K562 (cell line): Measurements from ENCODE around the gene TFRC. TPM values are rescaled to one million over a fixed set of nuclear protein-coding genes. Genes with fewer than 3 reads are reported as not detected.

Experiments used
- ATAC-seq: fragments of 200-7000 bp; cut with Tn5 transposase; 3 replicates; pipeline ENCODE4 v1.9.1; 2020; ENCODE audit warnings: moderate library complexity
- BruUV-seq: library from RNA; stranded (reverse); fragments of 400-500 nt; replicated peaks from 2 replicates; lab custom pipeline; 2021; lab: Mats Ljungman, UMichigan
- CTCF ChIA-PET: fragments of 300-600 bp; formaldehyde crosslinking; extraction: SDS; loops from one replicate; lab custom pipeline; 2021; ENCODE audit warnings: low intra/inter-chr PET ratio; lab: Yijun Ruan, JAX
- POLR2A ChIA-PET: fragments of 300-600, 350-650 bp; sonication (Branson Sonifier 250); formaldehyde crosslinking; extraction: SDS; loops from one replicate; lab custom pipeline; 2021; ENCODE audit warnings: antibody characterized with exemption, inconsistent platforms; lab: Yijun Ruan, JAX
- DNase-seq, 4 experiments: peaks; one replicate each; pipeline versions ENCODE4 v3.0.0 to v3.0.0-alpha.2; 2011 to 2018; ENCODE audit warnings: low spot score in 3 of 4, mixed read lengths in 3 of 4; ENCODE audit errors: extremely low read depth in 1 of 4
- FAIRE-seq: peaks from 2 replicates; lab custom pipeline; 2011; peaks lifted over from hg19 to GRCh38; lab: Jason Lieb, UNC
- H2AFZ ChIP-seq: 2 replicates; pipeline ENCODE4 v1.6.0; 2011; ENCODE audit warnings: low read depth, low read length, control low read depth, inconsistent platforms
- H3K27ac ChIP-seq: fragments of 200-600 bp; 3 replicates; pipeline ENCODE4 v1.8.0; 2011; ENCODE audit warnings: low read depth, mild to moderate bottlenecking, control low read depth, inconsistent platforms, low read length, moderate library complexity, mixed read lengths; ENCODE audit errors: extremely low read depth
- H3K27me3 ChIP-seq, 2 experiments: fragments of 300-600 bp in 1 of 2; 2 replicates in 1 of 2; 3 replicates in 1 of 2; pipeline versions ENCODE4 v1.6.0 to v1.8.0; 2011; ENCODE audit warnings: inconsistent platforms in 2 of 2, low read length in 2 of 2, mild to moderate bottlenecking in 1 of 2, mixed read lengths in 1 of 2, moderate library complexity in 1 of 2; ENCODE audit not compliant: control insufficient read depth in 2 of 2, insufficient read depth in 2 of 2
- H3K36me3 ChIP-seq: fragments of 300-600 bp; 3 replicates; pipeline ENCODE4 v1.8.0; 2011; ENCODE audit warnings: mild to moderate bottlenecking, low read length, inconsistent platforms; ENCODE audit not compliant: control insufficient read depth, insufficient read depth
- H3K4me1 ChIP-seq, 2 experiments: fragments of 200-600 bp in 1 of 2; replicated peaks in 1 of 2; 2 replicates in 1 of 2; 3 replicates in 1 of 2; pipeline versions ENCODE4 v1.5.1 to v1.8.0; 2011; ENCODE audit warnings: inconsistent platforms in 2 of 2, low read length in 2 of 2, mild to moderate bottlenecking in 1 of 2, mixed read lengths in 1 of 2, moderate library complexity in 1 of 2; ENCODE audit not compliant: control insufficient read depth in 2 of 2, insufficient read depth in 2 of 2
- H3K4me2 ChIP-seq: 2 replicates; pipeline ENCODE4 v1.6.1; 2011; ENCODE audit warnings: low read length, control low read depth, inconsistent platforms, mixed read lengths; ENCODE audit not compliant: insufficient read depth
- H3K4me3 ChIP-seq: fragments of 200-600 bp; sonication (generic), shearing (Covaris generic); 2 replicates; pipeline ENCODE4 v1.5.1; 2016; ENCODE audit warnings: control low read depth, inconsistent platforms
- H3K79me2 ChIP-seq: fragments of 200-600 bp; 3 replicates; pipeline ENCODE4 v1.8.0; 2011; ENCODE audit warnings: low read length, inconsistent platforms; ENCODE audit not compliant: control insufficient read depth, insufficient read depth
- H3K9ac ChIP-seq, 2 experiments: 2 replicates each; pipeline versions ENCODE4 v1.6.0 to v1.6.1; 2011; ENCODE audit warnings: low read depth in 2 of 2, low read length in 2 of 2, control low read depth in 1 of 2, inconsistent platforms in 1 of 2, mild to moderate bottlenecking in 1 of 2, mixed read lengths in 1 of 2; ENCODE audit not compliant: insufficient read depth in 1 of 2
- H3K9me1 ChIP-seq: one replicate; pipeline ENCODE4 v1.6.0; 2011; ENCODE audit warnings: inconsistent platforms, mild to moderate bottlenecking, low read length, moderate library complexity; ENCODE audit not compliant: control insufficient read depth, insufficient read depth
- H3K9me3 ChIP-seq: replicated peaks from 2 replicates; pipeline ENCODE4 v1.5.1; 2011; ENCODE audit warnings: low read depth, low read length, inconsistent platforms; ENCODE audit not compliant: control insufficient read depth, insufficient read depth
- H4K20me1 ChIP-seq: replicated peaks from 2 replicates; pipeline ENCODE4 v1.6.1; 2011; ENCODE audit warnings: low read length, inconsistent platforms, mixed read lengths; ENCODE audit not compliant: control insufficient read depth, insufficient read depth
- BCL6 ChIP-seq: fragments of 250-450 bp; sonication (Bioruptor Pico); IDR thresholded peaks from 2 replicates; pipeline ENCODE4 v1.4.0; 2020
- MCM7 ChIP-seq, 2 experiments: fragments of 450-650 bp; IDR thresholded peaks; 2 replicates each; pipeline ENCODE4 v1.6.1; 2016 to 2018
- MEF2D ChIP-seq: conservative IDR thresholded peaks from 2 replicates; pipeline ENCODE4 v1.6.1; 2016; ENCODE audit warnings: low read depth, missing genetic modification characterization, missing compliant biosample characterization
- PCBP2 ChIP-seq: fragments of 200-400 bp; formaldehyde crosslinking; IDR thresholded peaks from 2 replicates; pipeline ENCODE4 v1.6.1; 2018; ENCODE audit warnings: low read length, low read depth, mild to moderate bottlenecking, moderate library complexity; ENCODE audit not compliant: poor library complexity, severe bottlenecking
- SREBF2 ChIP-seq: sonication (generic); formaldehyde crosslinking; IDR thresholded peaks from 2 replicates; pipeline ENCODE4 v1.4.0; 2020; ENCODE audit warnings: mild to moderate bottlenecking, missing genetic modification reagents
- ZNF212 ChIP-seq: fragments of 450-650 bp; formaldehyde crosslinking; IDR thresholded peaks from 2 replicates; pipeline ENCODE4 v1.4.0; 2020; ENCODE audit warnings: mild to moderate bottlenecking
- WGBS: fragments of 100-300 bp; shearing (Covaris generic); methylation state at CpG from one replicate; pipeline ENCODE4 v1.1.6; 2016; ENCODE audit warnings: low coverage, mixed read lengths; ENCODE audit not compliant: insufficient coverage; ENCODE audit errors: missing lambda C conversion rate; 5-methylcytosine and 5-hydroxymethylcytosine counted together
- in situ Hi-C: fragments of 300-500 bp; cut with MboI; formaldehyde crosslinking; loops from 4 replicates; pipeline ENCODE4 v1.15.0; 2018; ENCODE audit warnings: inconsistent platforms, mixed read lengths
- intact Hi-C: fragments of 100-400 bp; cut with micrococcal nuclease; formaldehyde crosslinking; loops from 2 replicates; pipeline ENCODE4 v1.14.2; 2022
- polyA plus RNA-seq, 8 experiments: library from polyadenylated mRNA; depleted of rRNA in 4 of 8; stranded (reverse) in 5 of 8; unstranded in 3 of 8; fragments of >200 nt; fragmentation: Nextera tagmentation in 2 of 8; fragmentation: Illumina TruSeq in 1 of 8; extraction: Ambion mirVana in 2 of 8; extraction: Trizol in 1 of 8; gene quantifications; 2 replicates each; pipeline versions ENCODE4 v1.2.1 to v1.2.3, GENCODE V29; 2011 to 2014; ENCODE audit warnings: inconsistent platforms in 1 of 8, missing spikeins in 1 of 8
- total RNA-seq, 7 experiments: library from RNA; depleted of rRNA in 6 of 7; stranded (reverse); fragments of >200 nt in 6 of 7; fragmentation: Illumina TruSeq in 2 of 7; extraction: Trizol in 2 of 7; gene quantifications; 2 replicates each; pipeline versions ENCODE4 v1.2.1 to v1.2.3, GENCODE V29; 2011 to 2021; ENCODE audit warnings: low replicate concordance in 1 of 7
- TF ChIP-seq, protein P1 (sequence below): fragments of 250-450 bp; sonication (Bioruptor Pico); IDR thresholded peaks from 2 replicates; pipeline ENCODE4 v1.9.0; 2021; ENCODE audit warnings: mild to moderate bottlenecking
- TF ChIP-seq, protein P2 (sequence below), 2 experiments: fragments of 450-650 bp; formaldehyde crosslinking in 1 of 2; IDR thresholded peaks; 2 replicates each; pipeline versions ENCODE4 v1.4.0 to v1.6.1; 2014 to 2020; ENCODE audit warnings: mild to moderate bottlenecking in 2 of 2, borderline replicate concordance in 1 of 2, low read depth in 1 of 2
- TF ChIP-seq, protein P3 (sequence below): sonication (generic); formaldehyde crosslinking; IDR thresholded peaks from 2 replicates; pipeline ENCODE4 v1.8.0; 2023; ENCODE audit warnings: missing genetic modification reagents, mild to moderate bottlenecking, borderline replicate concordance

Gene TFRC
- total and polyA plus RNA-seq, 9 of the 15 experiments (the other 6 are each of a cell fraction or from before 2014, with no cell fraction given): 149 to 679 (median 332) TPM

DNA sequence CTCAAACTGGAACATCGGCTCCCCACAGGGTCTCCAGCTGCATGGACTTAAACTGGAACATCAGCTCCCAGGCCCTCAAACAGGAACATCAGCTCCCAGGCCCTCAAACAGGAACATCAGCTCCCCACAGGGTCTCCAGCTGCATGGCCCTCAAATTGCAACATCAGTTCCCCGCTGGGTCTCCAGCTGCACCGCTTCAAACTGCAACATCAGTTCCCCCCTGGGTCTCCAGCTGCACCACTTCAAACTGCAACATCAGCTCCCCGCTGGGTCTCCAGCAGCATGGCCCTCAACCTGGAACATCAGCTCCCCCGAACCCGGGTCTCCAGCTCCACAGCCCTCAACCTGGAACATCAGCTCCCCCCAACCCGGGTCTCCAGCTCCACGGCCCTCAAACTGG, 82.0 kb downstream of the TFRC start:
- Histone ChIP-seq H3K4me1 (no peaks in the 10 kb centered on the region), H3K9ac (no peak overlapping the region), H3K4me3 (no peak overlapping the region), H4K20me1 (no peaks in the 10 kb centered on the region), H3K36me3 (no peaks in the 10 kb centered on the region), H3K9me1 (no peaks in the 10 kb centered on the region), H3K27ac (no peak overlapping the region), H3K9me3 (no peaks in the 10 kb centered on the region), H3K27me3 (peaks cover 20 to 60% of the 10 kb centered on the region in 2 experiments), H3K4me2 (no peak overlapping the region), H3K79me2 (no peaks in the 10 kb centered on the region), H2AFZ (no peak overlapping the region)
- ChIA-PET CTCF (no interaction called here), POLR2A (interaction anchor here (0.5 to 0.6 kb wide), 2 partner anchors 93 to 118 kb away, joined by 3 read pairs; no protein-coding TSS in a partner anchor)
- FAIRE-seq (no peak), ATAC-seq (no peak), DNase-seq (no peak)
- intact Hi-C loops (no loop called here), in situ Hi-C loops (no loop called here)
- no TSS peak for BruUV-seq
- 4% methylated on average over 8 of the region's 8 CpGs for WGBS
- no peak for TF ChIP-seq MEF2D (tag)
- TF ChIP-seq ZNF212 (CRISPR knock-in tag): no peak
- no peak for TF ChIP-seq PCBP2
- no peak for TF ChIP-seq BCL6 (CRISPR knock-in tag)
- no peak for TF ChIP-seq SREBF2 (CRISPR knock-in tag)
- TF ChIP-seq, protein P1, sequence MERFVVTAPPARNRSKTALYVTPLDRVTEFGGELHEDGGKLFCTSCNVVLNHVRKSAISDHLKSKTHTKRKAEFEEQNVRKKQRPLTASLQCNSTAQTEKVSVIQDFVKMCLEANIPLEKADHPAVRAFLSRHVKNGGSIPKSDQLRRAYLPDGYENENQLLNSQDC (CRISPR knock-in tag): no peak
- TF ChIP-seq, protein P2, sequence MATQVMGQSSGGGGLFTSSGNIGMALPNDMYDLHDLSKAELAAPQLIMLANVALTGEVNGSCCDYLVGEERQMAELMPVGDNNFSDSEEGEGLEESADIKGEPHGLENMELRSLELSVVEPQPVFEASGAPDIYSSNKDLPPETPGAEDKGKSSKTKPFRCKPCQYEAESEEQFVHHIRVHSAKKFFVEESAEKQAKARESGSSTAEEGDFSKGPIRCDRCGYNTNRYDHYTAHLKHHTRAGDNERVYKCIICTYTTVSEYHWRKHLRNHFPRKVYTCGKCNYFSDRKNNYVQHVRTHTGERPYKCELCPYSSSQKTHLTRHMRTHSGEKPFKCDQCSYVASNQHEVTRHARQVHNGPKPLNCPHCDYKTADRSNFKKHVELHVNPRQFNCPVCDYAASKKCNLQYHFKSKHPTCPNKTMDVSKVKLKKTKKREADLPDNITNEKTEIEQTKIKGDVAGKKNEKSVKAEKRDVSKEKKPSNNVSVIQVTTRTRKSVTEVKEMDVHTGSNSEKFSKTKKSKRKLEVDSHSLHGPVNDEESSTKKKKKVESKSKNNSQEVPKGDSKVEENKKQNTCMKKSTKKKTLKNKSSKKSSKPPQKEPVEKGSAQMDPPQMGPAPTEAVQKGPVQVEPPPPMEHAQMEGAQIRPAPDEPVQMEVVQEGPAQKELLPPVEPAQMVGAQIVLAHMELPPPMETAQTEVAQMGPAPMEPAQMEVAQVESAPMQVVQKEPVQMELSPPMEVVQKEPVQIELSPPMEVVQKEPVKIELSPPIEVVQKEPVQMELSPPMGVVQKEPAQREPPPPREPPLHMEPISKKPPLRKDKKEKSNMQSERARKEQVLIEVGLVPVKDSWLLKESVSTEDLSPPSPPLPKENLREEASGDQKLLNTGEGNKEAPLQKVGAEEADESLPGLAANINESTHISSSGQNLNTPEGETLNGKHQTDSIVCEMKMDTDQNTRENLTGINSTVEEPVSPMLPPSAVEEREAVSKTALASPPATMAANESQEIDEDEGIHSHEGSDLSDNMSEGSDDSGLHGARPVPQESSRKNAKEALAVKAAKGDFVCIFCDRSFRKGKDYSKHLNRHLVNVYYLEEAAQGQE (IDR thresholded peaks at IDR 0.05; ENCODE audit: borderline replicate concordance): no peak
- TF ChIP-seq, protein P2 (CRISPR knock-in tag; IDR thresholded peaks at IDR 0.05; ENCODE audit: low read depth): no peak
- TF ChIP-seq, protein P3, sequence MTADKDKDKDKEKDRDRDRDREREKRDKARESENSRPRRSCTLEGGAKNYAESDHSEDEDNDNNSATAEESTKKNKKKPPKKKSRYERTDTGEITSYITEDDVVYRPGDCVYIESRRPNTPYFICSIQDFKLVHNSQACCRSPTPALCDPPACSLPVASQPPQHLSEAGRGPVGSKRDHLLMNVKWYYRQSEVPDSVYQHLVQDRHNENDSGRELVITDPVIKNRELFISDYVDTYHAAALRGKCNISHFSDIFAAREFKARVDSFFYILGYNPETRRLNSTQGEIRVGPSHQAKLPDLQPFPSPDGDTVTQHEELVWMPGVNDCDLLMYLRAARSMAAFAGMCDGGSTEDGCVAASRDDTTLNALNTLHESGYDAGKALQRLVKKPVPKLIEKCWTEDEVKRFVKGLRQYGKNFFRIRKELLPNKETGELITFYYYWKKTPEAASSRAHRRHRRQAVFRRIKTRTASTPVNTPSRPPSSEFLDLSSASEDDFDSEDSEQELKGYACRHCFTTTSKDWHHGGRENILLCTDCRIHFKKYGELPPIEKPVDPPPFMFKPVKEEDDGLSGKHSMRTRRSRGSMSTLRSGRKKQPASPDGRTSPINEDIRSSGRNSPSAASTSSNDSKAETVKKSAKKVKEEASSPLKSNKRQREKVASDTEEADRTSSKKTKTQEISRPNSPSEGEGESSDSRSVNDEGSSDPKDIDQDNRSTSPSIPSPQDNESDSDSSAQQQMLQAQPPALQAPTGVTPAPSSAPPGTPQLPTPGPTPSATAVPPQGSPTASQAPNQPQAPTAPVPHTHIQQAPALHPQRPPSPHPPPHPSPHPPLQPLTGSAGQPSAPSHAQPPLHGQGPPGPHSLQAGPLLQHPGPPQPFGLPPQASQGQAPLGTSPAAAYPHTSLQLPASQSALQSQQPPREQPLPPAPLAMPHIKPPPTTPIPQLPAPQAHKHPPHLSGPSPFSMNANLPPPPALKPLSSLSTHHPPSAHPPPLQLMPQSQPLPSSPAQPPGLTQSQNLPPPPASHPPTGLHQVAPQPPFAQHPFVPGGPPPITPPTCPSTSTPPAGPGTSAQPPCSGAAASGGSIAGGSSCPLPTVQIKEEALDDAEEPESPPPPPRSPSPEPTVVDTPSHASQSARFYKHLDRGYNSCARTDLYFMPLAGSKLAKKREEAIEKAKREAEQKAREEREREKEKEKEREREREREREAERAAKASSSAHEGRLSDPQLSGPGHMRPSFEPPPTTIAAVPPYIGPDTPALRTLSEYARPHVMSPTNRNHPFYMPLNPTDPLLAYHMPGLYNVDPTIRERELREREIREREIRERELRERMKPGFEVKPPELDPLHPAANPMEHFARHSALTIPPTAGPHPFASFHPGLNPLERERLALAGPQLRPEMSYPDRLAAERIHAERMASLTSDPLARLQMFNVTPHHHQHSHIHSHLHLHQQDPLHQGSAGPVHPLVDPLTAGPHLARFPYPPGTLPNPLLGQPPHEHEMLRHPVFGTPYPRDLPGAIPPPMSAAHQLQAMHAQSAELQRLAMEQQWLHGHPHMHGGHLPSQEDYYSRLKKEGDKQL (CRISPR knock-in tag): no peak
- TF ChIP-seq MCM7 (IDR thresholded peaks at IDR 0.05): no peak
